Measurements from ENCODE around the gene SGK1. TPM values are rescaled to one million over a fixed set of nuclear protein-coding genes. Genes with fewer than 3 reads are reported as not detected.

The SGK1 gene
- total and polyA plus RNA-seq, 10 of the 15 experiments (the other 5 are each of a cell fraction or from before 2014, with no cell fraction given) = 0.62 to 5.1 (median 2.9) TPM

DNA sequence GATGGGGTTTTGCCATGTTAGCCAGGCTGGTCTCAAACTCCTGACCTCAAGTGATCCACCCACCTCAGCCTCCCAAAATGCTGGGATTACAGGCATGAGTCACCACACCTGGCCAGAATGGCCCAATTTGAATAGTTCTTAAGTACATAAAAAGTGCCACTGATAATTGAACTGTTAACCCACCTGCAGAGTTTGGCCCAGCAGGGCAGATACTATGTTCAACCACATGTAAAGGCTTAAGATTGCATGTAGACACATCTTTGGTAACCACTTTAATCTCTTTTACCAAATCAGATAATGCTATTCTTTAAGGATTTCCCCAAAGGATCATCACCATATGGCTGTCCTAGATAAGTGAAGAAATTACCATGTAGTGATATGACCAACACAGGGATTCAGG, 21.3 kb upstream of the SGK1 start (continued):
- TF ChIP-seq CBX3 (IDR thresholded peaks at IDR 0.05; ENCODE audit: borderline replicate concordance, low read depth) = no peak
- TF ChIP-seq ZNF687 (IDR thresholded peaks at IDR 0.05) = no peak
- no peak for TF ChIP-seq SPI1 (IDR thresholded peaks at IDR 0.05; ENCODE audit: borderline replicate concordance, insufficient read depth, low read depth, low read length)
- no peak for TF ChIP-seq ASH2L (IDR thresholded peaks at IDR 0.05; ENCODE audit: borderline replicate concordance, low read depth)
- TF ChIP-seq EED (IDR thresholded peaks at IDR 0.05; ENCODE audit: low read depth) = no peak
- no peak for TF ChIP-seq GABPA (IDR thresholded peaks at IDR 0.05; ENCODE audit: low read depth)
- TF ChIP-seq RAD21 (IDR thresholded peaks at IDR 0.05; ENCODE audit: insufficient read depth, low read depth, low read length) = no peak
- no peak for TF ChIP-seq BCL11A (IDR thresholded peaks at IDR 0.05; ENCODE audit: low read depth, low read length)
- no peak for TF ChIP-seq CUX1 (IDR thresholded peaks at IDR 0.05; ENCODE audit: insufficient replicate concordance, low read depth, low read length)
- no peak for TF ChIP-seq PML (IDR thresholded peaks at IDR 0.05; ENCODE audit: low read length)
- TF ChIP-seq, protein P1, sequence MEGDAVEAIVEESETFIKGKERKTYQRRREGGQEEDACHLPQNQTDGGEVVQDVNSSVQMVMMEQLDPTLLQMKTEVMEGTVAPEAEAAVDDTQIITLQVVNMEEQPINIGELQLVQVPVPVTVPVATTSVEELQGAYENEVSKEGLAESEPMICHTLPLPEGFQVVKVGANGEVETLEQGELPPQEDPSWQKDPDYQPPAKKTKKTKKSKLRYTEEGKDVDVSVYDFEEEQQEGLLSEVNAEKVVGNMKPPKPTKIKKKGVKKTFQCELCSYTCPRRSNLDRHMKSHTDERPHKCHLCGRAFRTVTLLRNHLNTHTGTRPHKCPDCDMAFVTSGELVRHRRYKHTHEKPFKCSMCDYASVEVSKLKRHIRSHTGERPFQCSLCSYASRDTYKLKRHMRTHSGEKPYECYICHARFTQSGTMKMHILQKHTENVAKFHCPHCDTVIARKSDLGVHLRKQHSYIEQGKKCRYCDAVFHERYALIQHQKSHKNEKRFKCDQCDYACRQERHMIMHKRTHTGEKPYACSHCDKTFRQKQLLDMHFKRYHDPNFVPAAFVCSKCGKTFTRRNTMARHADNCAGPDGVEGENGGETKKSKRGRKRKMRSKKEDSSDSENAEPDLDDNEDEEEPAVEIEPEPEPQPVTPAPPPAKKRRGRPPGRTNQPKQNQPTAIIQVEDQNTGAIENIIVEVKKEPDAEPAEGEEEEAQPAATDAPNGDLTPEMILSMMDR (IDR thresholded peaks at IDR 0.05 in 2 of 3, conservative IDR thresholded peaks at IDR 0.05 in 1 of 3; ENCODE audit: control insufficient read depth in 2 of 3, extremely low read depth in 1 of 3, insufficient read depth in 1 of 3, low read depth in 3 of 3, low read length in 3 of 3) = no peak
- no peak for TF ChIP-seq HCFC1 (IDR thresholded peaks at IDR 0.05; ENCODE audit: low read length)
- TF ChIP-seq SMAD5 (IDR thresholded peaks at IDR 0.05; ENCODE audit: low read depth) = no peak
